Stimulated activated CD4-positive, alpha-beta T cell treated with anti-CD3 and anti-CD28 coated beads, Interleukin-1b, Interleukin-23, amount 100 ng/mL, for 4 hours (primary cell): ENCODE measurements around the gene UXS1.
"Not testable (repeated sequence)": the region's sequence is repeated elsewhere in the genome, so short reads cannot be mapped to it uniquely, and the experiment has no call there.

Experiments
- DNase-seq, 2 donors: peaks; one replicate each; pipeline ENCODE4 v3.0.0-alpha.2; 2020; ENCODE audit warnings: low read depth in 2 of 2

UXS1 gene

GRCh38 chr2:106137731-106138521, 56.2 kb downstream of the UXS1 start:
- no peak for DNase-seq

GRCh38 chr2:106131192-106131591, 62.9 kb downstream of the UXS1 start:
- DNase-seq, result not testable (repeated sequence)

- DNase-seq, result no peak
These were observed 63.7 kb downstream of the UXS1 start for GRCh38 chr2:106130251-106130998.

- no peak for DNase-seq
These were observed 64.5 kb downstream of the UXS1 start for GRCh38 chr2:106129592-106129991.

- no peak for DNase-seq
These were observed 65.0 kb downstream of the UXS1 start for GRCh38 chr2:106129150-106129549.

GRCh38 chr2:106127776-106128268, 66.3 kb downstream of the UXS1 start:
- DNase-seq, result no peak

DNA sequence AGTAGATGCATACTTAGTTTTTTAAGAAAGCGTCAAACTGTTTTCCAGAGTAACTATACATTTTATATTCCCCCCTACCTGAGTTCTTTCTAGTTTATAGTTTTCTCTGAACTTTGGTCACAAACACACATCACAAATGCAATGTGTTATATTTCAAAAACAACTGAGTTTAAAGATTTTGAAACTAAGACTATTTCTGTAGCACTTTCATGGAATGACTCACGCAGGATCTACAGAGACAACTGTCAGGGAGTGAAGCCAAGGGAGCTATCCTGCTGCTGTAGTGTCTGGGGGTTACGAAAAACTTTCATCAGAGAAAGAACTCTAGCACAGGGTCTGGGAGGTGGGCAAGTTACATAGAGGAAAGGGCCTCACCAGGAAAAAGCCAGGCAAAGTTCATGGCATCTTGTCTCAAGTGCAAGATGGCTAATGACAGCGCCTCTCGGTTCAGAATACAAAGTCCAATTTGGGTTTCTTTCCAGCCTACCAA, 66.8 kb downstream of the UXS1 start:
- no peak for DNase-seq

DNA sequence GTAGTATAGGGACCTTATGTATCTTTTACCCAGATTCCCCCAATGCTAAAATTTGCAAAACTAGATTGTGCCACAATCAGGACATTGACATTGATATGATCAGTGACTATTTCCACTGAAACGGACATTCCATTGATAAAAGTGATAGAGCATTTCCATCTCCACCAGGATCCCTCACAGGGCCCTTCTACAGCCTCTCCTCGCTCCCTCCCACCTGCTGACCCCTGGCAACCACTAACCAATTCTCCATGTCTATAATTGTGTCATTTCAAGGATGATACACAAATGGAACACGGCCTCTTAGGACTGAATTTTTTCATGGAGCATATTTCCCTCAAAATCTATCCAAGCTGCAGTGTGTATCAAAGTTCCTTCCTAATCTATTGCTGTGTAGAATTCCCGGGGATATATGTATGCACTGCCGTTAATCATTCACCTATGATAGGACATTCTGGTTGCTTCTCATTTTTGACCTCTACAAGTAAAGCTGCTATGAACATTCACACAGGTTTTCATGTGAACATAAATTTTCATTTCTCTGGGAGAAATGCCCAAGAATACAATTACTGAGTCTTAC, 67.3 kb downstream of the UXS1 start:
- no peak for DNase-seq

- DNase-seq, result no peak
These were observed 67.8 kb downstream of the UXS1 start for GRCh38 chr2:106126295-106126694.

DNA sequence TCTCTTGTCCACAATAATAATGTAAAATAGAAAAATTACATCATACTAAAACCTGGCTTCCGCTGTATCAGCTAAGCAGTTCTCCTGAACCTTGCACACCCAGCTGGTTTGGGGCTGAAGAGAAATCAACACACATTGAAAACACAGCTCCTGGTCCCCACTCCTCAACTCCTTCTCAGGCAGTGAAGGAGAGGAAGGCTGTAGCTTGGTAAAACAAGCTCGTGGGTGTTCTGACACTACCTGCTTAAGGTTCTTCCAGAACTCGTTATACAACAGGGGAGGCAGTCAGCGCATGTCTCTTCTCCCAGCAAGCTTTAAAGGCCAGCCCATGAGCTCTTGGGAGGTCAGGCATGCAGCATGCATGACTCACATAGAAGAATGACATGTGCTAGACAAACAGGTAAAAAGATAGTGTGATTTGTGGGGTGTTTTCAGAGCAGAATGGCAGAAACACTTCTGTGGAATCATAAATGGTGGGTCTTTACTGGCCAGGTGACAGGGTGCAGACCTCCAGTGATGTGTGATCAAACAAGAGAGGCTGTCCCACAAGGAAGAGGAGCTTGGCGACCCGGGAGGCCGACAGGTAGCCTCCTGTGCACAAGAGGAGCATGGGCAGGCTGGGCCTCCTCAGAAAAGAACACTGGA, 69.1 kb downstream of the UXS1 start:
- DNase-seq, result no peak

DNA sequence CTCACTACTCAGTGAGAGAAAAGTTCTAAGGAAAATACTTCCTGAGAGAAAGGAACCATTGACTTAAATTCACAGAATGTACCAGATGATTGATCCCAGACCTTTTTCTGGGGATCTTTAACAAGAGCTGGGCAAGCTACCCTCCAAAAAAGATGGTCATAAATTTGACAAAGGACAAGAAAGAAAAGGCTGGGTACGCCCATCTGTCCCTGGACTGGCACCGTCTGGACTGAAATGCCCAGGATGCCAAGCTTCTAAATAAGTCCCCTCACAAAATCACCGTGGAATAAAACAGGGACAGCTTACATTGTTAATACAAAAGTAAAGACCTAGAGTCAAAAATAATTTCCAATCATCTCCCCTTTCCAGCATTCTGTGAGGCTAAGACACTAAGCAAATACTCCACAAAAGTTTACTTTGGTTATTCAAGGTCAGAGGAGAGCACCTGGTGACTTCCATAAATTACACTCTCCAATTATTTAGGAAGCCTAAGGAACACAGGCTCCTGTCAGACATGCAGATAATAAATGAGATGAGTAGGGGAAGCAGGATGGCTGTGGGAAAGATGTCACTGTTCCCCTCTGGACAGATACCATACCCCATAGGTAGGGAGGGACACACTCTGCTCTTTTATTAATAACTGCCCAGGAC, 69.9 kb downstream of the UXS1 start:
- DNase-seq, result no peak

- no peak for DNase-seq
These were observed 71.9 kb downstream of the UXS1 start for GRCh38 chr2:106122157-106122556.

GRCh38 chr2:106120432-106120831, 73.7 kb downstream of the UXS1 start:
- DNase-seq, result no peak

GRCh38 chr2:106119074-106119473, 75.0 kb downstream of the UXS1 start:
- DNase-seq, result no peak

DNA sequence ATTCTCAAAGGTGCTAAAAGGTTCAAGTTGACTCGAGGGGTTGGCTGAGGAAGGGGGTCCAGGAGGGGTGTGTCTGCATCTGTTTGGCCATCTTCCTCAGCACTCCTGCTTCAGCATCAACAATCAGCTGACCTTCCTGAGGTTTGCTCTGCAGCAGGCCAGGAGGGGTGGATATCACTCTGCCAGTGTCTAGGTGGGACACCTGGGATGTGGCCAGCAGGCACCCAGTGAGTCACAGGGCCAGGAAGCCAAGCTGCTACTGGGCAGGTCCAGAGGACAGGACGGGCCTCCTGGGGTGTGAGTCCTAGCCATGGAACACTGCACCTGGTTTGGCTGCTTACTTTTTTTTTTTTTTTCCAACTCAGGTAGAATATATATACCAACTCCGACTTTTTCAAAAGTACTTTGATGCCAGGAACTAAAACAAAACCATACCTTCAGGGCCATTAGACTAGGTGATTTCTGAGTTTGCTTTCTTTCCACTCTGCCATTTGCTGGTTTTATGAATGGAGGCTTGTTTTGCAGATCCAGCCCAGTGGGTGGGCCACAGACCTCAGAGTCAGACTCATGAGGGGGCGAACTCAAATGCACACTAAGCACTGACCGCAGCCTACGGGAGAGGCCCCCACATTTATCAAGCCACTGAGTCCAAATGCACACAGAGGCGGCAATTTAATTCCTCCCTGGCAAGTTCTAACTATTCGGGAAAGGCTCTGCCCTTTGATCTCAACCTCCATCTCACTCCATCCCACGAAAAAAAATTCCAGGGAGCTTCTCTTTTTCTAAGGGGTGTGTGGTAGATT, 76.0 kb downstream of the UXS1 start:
- no peak for DNase-seq

- DNase-seq, result no peak
These were observed 76.8 kb downstream of the UXS1 start for GRCh38 chr2:106117347-106117746.

GRCh38 chr2:106116248-106116647, 77.9 kb downstream of the UXS1 start:
- DNase-seq, result no peak

GRCh38 chr2:106115665-106116064, 78.4 kb downstream of the UXS1 start:
- DNase-seq, result no peak

GRCh38 chr2:106115250-106115649, 78.9 kb downstream of the UXS1 start:
- no peak for DNase-seq

GRCh38 chr2:106114166-106114565, 79.9 kb downstream of the UXS1 start:
- no peak for DNase-seq
